RCC 7860 (cell line): Measurements from ENCODE around the gene NCKAP5.
A peak's percentile ranks its signal among the peaks of the same experiment; 100 is the strongest.

Experiments used
- DNase-seq: peaks from one replicate; pipeline ENCODE4 v3.0.0-alpha.2; 2015; ENCODE audit warnings: low spot score
- FAIRE-seq: peaks from 2 replicates; lab custom pipeline; 2012; peaks lifted over from hg19 to GRCh38; lab: Jason Lieb, UNC

The NCKAP5 gene

GRCh38 chr2:132668189-132668823 is 900.0 kb downstream of the NCKAP5 start:
- FAIRE-seq (no peak), DNase-seq (no peak)

- DNase-seq (no peak), FAIRE-seq (no peak)
Measured at GRCh38 chr2:132667706-132668105, 900.6 kb downstream of the NCKAP5 start.

GRCh38 chr2:132665401-132666140 is 902.7 kb downstream of the NCKAP5 start:
- FAIRE-seq (no peak), DNase-seq (no peak)

GRCh38 chr2:132664096-132664495 is 904.2 kb downstream of the NCKAP5 start:
- DNase-seq (no peak), FAIRE-seq (no peak)

GRCh38 chr2:132662732-132663131 is 905.5 kb downstream of the NCKAP5 start:
- FAIRE-seq (no peak), DNase-seq (no peak)

- FAIRE-seq (no peak), DNase-seq (no peak)
Measured at GRCh38 chr2:132659331-132659730, 908.9 kb downstream of the NCKAP5 start.

- FAIRE-seq = no peak
- DNase-seq = no peak
Measured at GRCh38 chr2:132656266-132656975, 911.8 kb downstream of the NCKAP5 start.

GRCh38 chr2:132654968-132655367 is 913.3 kb downstream of the NCKAP5 start:
- DNase-seq = no peak
- no peak for FAIRE-seq

GRCh38 chr2:132654335-132654734 is 913.9 kb downstream of the NCKAP5 start:
- no peak for FAIRE-seq
- no peak for DNase-seq

GRCh38 chr2:132652474-132652873 is 915.8 kb downstream of the NCKAP5 start:
- DNase-seq (no peak), FAIRE-seq (no peak)

GRCh38 chr2:132651115-132652045 is 916.9 kb downstream of the NCKAP5 start:
- FAIRE-seq (no peak), DNase-seq (peak; percentile 20)

GRCh38 chr2:132646540-132647108 is 921.6 kb downstream of the NCKAP5 start:
- DNase-seq (no peak), FAIRE-seq (no peak)

- no peak for DNase-seq
- no peak for FAIRE-seq
Measured at GRCh38 chr2:132645722-132646539, 922.3 kb downstream of the NCKAP5 start.

- DNase-seq (no peak), FAIRE-seq (no peak)
Measured at GRCh38 chr2:132645176-132645575, 923.1 kb downstream of the NCKAP5 start.

GRCh38 chr2:132642415-132642814 is 925.8 kb downstream of the NCKAP5 start:
- DNase-seq (no peak), FAIRE-seq (no peak)

- DNase-seq (no peak), FAIRE-seq (no peak)
Measured at GRCh38 chr2:132641819-132642218, 926.4 kb downstream of the NCKAP5 start.

GRCh38 chr2:132640116-132640515 is 928.1 kb downstream of the NCKAP5 start:
- DNase-seq = no peak
- FAIRE-seq = no peak

- DNase-seq (no peak), FAIRE-seq (no peak)
Measured at GRCh38 chr2:132638313-132639040, 929.8 kb downstream of the NCKAP5 start.

GRCh38 chr2:132636346-132636745 is 931.9 kb downstream of the NCKAP5 start:
- FAIRE-seq (no peak), DNase-seq (no peak)
